Measurements from ENCODE around the gene NKAIN2. TPM values are rescaled to one million over a fixed set of nuclear protein-coding genes. Genes with fewer than 3 reads are reported as not detected.

NKAIN2 gene
- total RNA-seq, 2 experiments from 2014 or later: not detected

DNA sequence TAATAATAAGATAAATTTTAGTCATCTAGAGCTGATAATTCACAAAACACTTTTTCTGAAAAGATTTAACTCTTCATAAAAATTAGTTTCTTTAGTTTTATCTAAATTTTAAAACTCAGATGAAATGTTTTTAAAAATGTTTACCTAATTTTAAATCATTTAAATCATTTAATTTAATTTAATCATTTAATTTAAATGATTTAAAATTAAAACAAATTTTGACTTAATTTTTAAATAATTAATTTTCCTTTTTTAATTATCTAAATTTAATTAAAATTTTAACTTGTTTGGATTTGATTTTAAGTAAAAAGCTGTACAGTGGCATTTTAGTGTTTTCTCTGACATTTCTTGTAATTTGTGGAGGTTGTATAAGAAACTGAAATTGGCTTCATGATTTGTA lies 1026.8 kb downstream of the NKAIN2 start:
- Mint-ChIP-seq H3K27ac (no peak overlapping the region), H3K9me3 (no peaks in the 10 kb centered on the region), H3K4me1 (no peaks in the 10 kb centered on the region), H3K27me3 (peaks cover 4% of the 10 kb centered on the region), H3K4me3 (no peak overlapping the region), H3K36me3 (no peaks in the 10 kb centered on the region)
- DNase-seq: no peak

- H3K4me1 Mint-ChIP-seq: no peaks in the 10 kb centered on the region
- no peak overlapping the region for H3K4me3 Mint-ChIP-seq
- no peaks in the 10 kb centered on the region for H3K9me3 Mint-ChIP-seq
- H3K27me3 Mint-ChIP-seq: no peaks in the 10 kb centered on the region
- H3K36me3 Mint-ChIP-seq: no peaks in the 10 kb centered on the region
- DNase-seq: no peak
- H3K27ac Mint-ChIP-seq: no peak overlapping the region
These were observed 1050.8 kb downstream of the NKAIN2 start for GRCh38 chr6:124854338-124854922.

- no peaks in the 10 kb centered on the region for H3K9me3 Mint-ChIP-seq
- no peak for DNase-seq
- H3K4me1 Mint-ChIP-seq: no peaks in the 10 kb centered on the region
- no peaks in the 10 kb centered on the region for H3K36me3 Mint-ChIP-seq
- no peak overlapping the region for H3K4me3 Mint-ChIP-seq
- H3K27me3 Mint-ChIP-seq: no peaks in the 10 kb centered on the region
- no peak overlapping the region for H3K27ac Mint-ChIP-seq
These were observed 1054.1 kb downstream of the NKAIN2 start for GRCh38 chr6:124857746-124858145.

- no peaks in the 10 kb centered on the region for H3K4me1 Mint-ChIP-seq
- no peaks in the 10 kb centered on the region for H3K9me3 Mint-ChIP-seq
- H3K27me3 Mint-ChIP-seq: no peaks in the 10 kb centered on the region
- H3K36me3 Mint-ChIP-seq: no peaks in the 10 kb centered on the region
- H3K4me3 Mint-ChIP-seq: no peak overlapping the region
- no peak overlapping the region for H3K27ac Mint-ChIP-seq
- DNase-seq: no peak
These were observed 1054.9 kb downstream of the NKAIN2 start for GRCh38 chr6:124858564-124858963.

GRCh38 chr6:124859366-124859765 lies 1055.7 kb downstream of the NKAIN2 start:
- H3K27ac Mint-ChIP-seq: no peak overlapping the region
- H3K36me3 Mint-ChIP-seq: no peaks in the 10 kb centered on the region
- no peaks in the 10 kb centered on the region for H3K27me3 Mint-ChIP-seq
- no peak overlapping the region for H3K4me3 Mint-ChIP-seq
- H3K9me3 Mint-ChIP-seq: no peaks in the 10 kb centered on the region
- no peaks in the 10 kb centered on the region for H3K4me1 Mint-ChIP-seq
- no peak for DNase-seq

GRCh38 chr6:124866040-124866439 lies 1062.4 kb downstream of the NKAIN2 start:
- H3K36me3 Mint-ChIP-seq: no peaks in the 10 kb centered on the region
- H3K27me3 Mint-ChIP-seq: no peaks in the 10 kb centered on the region
- H3K4me3 Mint-ChIP-seq: no peak overlapping the region
- no peak for DNase-seq
- no peaks in the 10 kb centered on the region for H3K9me3 Mint-ChIP-seq
- H3K27ac Mint-ChIP-seq: no peak overlapping the region
- H3K4me1 Mint-ChIP-seq: no peaks in the 10 kb centered on the region

GRCh38 chr6:124867121-124867520 lies 1063.5 kb downstream of the NKAIN2 start:
- no peak for DNase-seq
- Mint-ChIP-seq H3K4me3 (no peak overlapping the region), H3K27ac (no peak overlapping the region), H3K27me3 (no peaks in the 10 kb centered on the region), H3K4me1 (no peaks in the 10 kb centered on the region), H3K9me3 (no peaks in the 10 kb centered on the region), H3K36me3 (no peaks in the 10 kb centered on the region)

DNA sequence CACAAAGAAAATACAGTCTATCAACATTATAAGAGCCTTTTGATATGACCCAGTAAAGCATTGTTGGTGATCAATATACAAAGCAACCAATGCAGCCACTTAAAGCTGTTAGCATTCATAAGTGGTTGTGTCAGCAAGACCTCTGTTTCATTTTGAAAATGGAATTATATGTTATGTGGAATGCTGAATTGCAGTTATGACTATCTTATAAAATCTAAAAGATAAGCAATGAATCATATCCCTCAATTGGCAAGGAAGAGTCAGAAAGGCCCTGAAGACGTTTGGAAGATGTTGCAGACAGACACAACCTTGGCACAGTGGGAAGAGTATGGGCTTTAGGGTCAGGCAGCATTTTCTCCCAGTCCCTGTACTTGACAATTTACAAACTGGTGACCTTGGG lies 1064.8 kb downstream of the NKAIN2 start:
- Mint-ChIP-seq H3K9me3 (no peaks in the 10 kb centered on the region), H3K27ac (no peak overlapping the region), H3K4me3 (no peak overlapping the region), H3K4me1 (no peaks in the 10 kb centered on the region), H3K36me3 (no peaks in the 10 kb centered on the region), H3K27me3 (no peaks in the 10 kb centered on the region)
- DNase-seq: no peak

DNA sequence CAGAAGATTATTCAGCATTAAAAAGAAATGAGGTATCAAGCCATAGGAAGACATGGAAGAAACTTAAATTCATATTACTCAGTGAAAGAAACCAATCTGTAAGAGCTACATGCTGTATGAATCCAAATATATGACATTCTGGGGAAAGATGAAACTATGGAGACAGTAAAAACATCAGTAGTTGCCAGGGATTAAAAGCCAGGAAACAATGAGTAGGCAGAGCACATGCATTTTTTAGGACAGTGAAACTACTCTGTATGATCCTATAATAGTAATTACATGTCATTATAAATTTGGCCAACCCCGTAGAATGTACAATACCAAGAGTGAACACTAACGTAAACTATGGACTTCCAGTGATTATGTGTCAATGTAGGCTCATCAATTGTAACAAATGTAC lies 1065.8 kb downstream of the NKAIN2 start:
- no peaks in the 10 kb centered on the region for H3K36me3 Mint-ChIP-seq
- H3K27me3 Mint-ChIP-seq: no peaks in the 10 kb centered on the region
- H3K4me3 Mint-ChIP-seq: no peak overlapping the region
- H3K27ac Mint-ChIP-seq: no peak overlapping the region
- no peak for DNase-seq
- no peaks in the 10 kb centered on the region for H3K4me1 Mint-ChIP-seq
- H3K9me3 Mint-ChIP-seq: no peaks in the 10 kb centered on the region

GRCh38 chr6:124870611-124871459 lies 1067.2 kb downstream of the NKAIN2 start:
- no peak for DNase-seq
- Mint-ChIP-seq H3K4me3 (no peak overlapping the region), H3K27ac (no peak overlapping the region), H3K4me1 (no peaks in the 10 kb centered on the region), H3K36me3 (no peaks in the 10 kb centered on the region), H3K27me3 (peaks cover 3% of the 10 kb centered on the region), H3K9me3 (no peaks in the 10 kb centered on the region)

GRCh38 chr6:124872361-124873065 lies 1068.8 kb downstream of the NKAIN2 start:
- Mint-ChIP-seq H3K27ac (no peak overlapping the region), H3K27me3 (peaks cover 6% of the 10 kb centered on the region), H3K4me1 (no peaks in the 10 kb centered on the region), H3K9me3 (no peaks in the 10 kb centered on the region), H3K36me3 (no peaks in the 10 kb centered on the region), H3K4me3 (no peak overlapping the region)
- DNase-seq: no peak

DNA sequence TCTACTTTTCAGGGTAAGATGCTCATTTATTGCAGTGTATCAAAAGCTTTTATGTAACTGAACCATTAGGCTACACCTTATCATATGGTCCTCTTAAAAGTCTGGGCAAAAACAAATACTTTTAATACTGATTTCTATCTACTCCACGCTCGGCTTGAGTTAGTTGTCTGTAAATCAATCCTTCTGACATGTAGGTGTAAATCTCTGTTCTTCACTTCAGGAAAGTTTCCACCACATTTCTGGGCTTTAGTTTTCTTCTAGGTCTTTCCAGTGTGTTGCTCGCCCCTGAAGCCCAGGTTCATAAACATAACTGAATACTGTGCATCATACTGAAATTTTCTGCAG lies 1069.4 kb downstream of the NKAIN2 start:
- Mint-ChIP-seq H3K27ac (no peak overlapping the region), H3K27me3 (peaks cover 10% of the 10 kb centered on the region), H3K36me3 (no peaks in the 10 kb centered on the region), H3K9me3 (no peaks in the 10 kb centered on the region), H3K4me3 (no peak overlapping the region), H3K4me1 (no peaks in the 10 kb centered on the region)
- no peak for DNase-seq

Other genes with a start within 250 kb of the NKAIN2 start
- not detected for gene TRDN, start 166.9 kb upstream of the NKAIN2 start, total RNA-seq